ENCODE results near the gene SNRPE. TPM values are rescaled to one million over a fixed set of nuclear protein-coding genes. Genes with fewer than 3 reads are reported as not detected.
A peak's percentile ranks its signal among the peaks of the same experiment; 100 is the strongest.

SNRPE gene
- total and polyA plus RNA-seq, 3 donors from 2014 or later: 41.9 to 115 (median 49.5) TPM

GRCh38 chr1:203901581-203901980, 40.2 kb downstream of the SNRPE start:
- peak overlapping the region in 1 of 2 donors; percentile 21 for H3K4me3 ChIP-seq
- intact Hi-C loops (cut with DNase I; ENCODE audit: low total_unique reads): no loop called here
- no peak for DNase-seq
- no peaks in the 10 kb centered on the region for H3K27me3 ChIP-seq
- H3K36me3 ChIP-seq (ENCODE audit: low read depth, missing control alignments): no peaks in the 10 kb centered on the region
- H3K4me1 ChIP-seq: no peaks in the 10 kb centered on the region
- H3K9me3 ChIP-seq: no peaks in the 10 kb centered on the region
- TF ChIP-seq CTCF (IDR thresholded peaks at IDR 0.05) (no peak), POLR2A (IDR thresholded peaks at IDR 0.05) (no peak)
- WGBS, 2 donors: 67 to 79% methylated on average over 12 of the region's 12 CpGs
- no peak overlapping the region for H3K27ac ChIP-seq

- intact Hi-C loops (cut with DNase I; ENCODE audit: low total_unique reads): no loop called here
- H3K36me3 ChIP-seq (ENCODE audit: low read depth, missing control alignments): no peaks in the 10 kb centered on the region
- TF ChIP-seq CTCF (IDR thresholded peaks at IDR 0.05) (no peak), POLR2A (IDR thresholded peaks at IDR 0.05) (no peak)
- H3K4me1 ChIP-seq: no peaks in the 10 kb centered on the region
- no peak for DNase-seq
- no peaks in the 10 kb centered on the region for H3K27me3 ChIP-seq
- 94 to 95% methylated on average over 4 of the region's 4 CpGs for WGBS, 2 donors
- H3K27ac ChIP-seq: no peak overlapping the region
- no peak overlapping the region for H3K4me3 ChIP-seq
- H3K9me3 ChIP-seq: no peaks in the 10 kb centered on the region
These were observed 43.9 kb downstream of the SNRPE start for GRCh38 chr1:203905275-203905674.

- H3K27ac ChIP-seq: no peak overlapping the region
- no peaks in the 10 kb centered on the region for H3K27me3 ChIP-seq
- TF ChIP-seq CTCF (IDR thresholded peaks at IDR 0.05) (no peak), POLR2A (IDR thresholded peaks at IDR 0.05) (no peak)
- WGBS, 2 donors: 57 to 62% methylated on average over 2 of the region's 2 CpGs
- no peak overlapping the region for H3K4me3 ChIP-seq
- no peaks in the 10 kb centered on the region for H3K4me1 ChIP-seq
- H3K36me3 ChIP-seq (ENCODE audit: low read depth, missing control alignments): no peaks in the 10 kb centered on the region
- no peak for DNase-seq
- no peaks in the 10 kb centered on the region for H3K9me3 ChIP-seq
- intact Hi-C loops (cut with DNase I; ENCODE audit: low total_unique reads): no loop called here
These were observed 45.5 kb downstream of the SNRPE start for GRCh38 chr1:203906932-203907331.

- Histone ChIP-seq H3K36me3 (ENCODE audit: low read depth, missing control alignments) (no peaks in the 10 kb centered on the region), H3K9me3 (no peaks in the 10 kb centered on the region), H3K4me3 (no peak overlapping the region), H3K27me3 (no peaks in the 10 kb centered on the region), H3K27ac (no peak overlapping the region), H3K4me1 (no peaks in the 10 kb centered on the region)
- 73 to 86% methylated on average over 5 of the region's 5 CpGs for WGBS, 2 donors
- TF ChIP-seq CTCF (IDR thresholded peaks at IDR 0.05): no peak
- no peak for TF ChIP-seq POLR2A (IDR thresholded peaks at IDR 0.05)
- intact Hi-C loops (cut with DNase I; ENCODE audit: low total_unique reads): no loop called here
- no peak for DNase-seq
These were observed 46.5 kb downstream of the SNRPE start for GRCh38 chr1:203907901-203908300.

GRCh38 chr1:203911806-203912205, 50.4 kb downstream of the SNRPE start:
- H3K36me3 ChIP-seq (ENCODE audit: low read depth, missing control alignments): no peaks in the 10 kb centered on the region
- intact Hi-C loops (cut with DNase I; ENCODE audit: low total_unique reads): no loop called here
- TF ChIP-seq POLR2A (IDR thresholded peaks at IDR 0.05) (no peak), CTCF (IDR thresholded peaks at IDR 0.05) (no peak)
- no peaks in the 10 kb centered on the region for H3K4me1 ChIP-seq
- H3K4me3 ChIP-seq: no peak overlapping the region
- H3K9me3 ChIP-seq: no peaks in the 10 kb centered on the region
- no peaks in the 10 kb centered on the region for H3K27me3 ChIP-seq
- WGBS, 2 donors: 78 to 80% methylated on average over 5 of the region's 5 CpGs
- no peak overlapping the region for H3K27ac ChIP-seq
- no peak for DNase-seq

All from testis (tissue), 3 donors.